Stimulated activated naive CD8-positive, alpha-beta T cell treated with anti-CD3 and anti-CD28 coated beads, Interleukin-15, Interleukin-2, amounts not matched to agents 100 ng/mL and 50 ng/mL, for 24 hours (primary cell): Measurements from ENCODE around the gene SPECC1L.

Experiments
- H3K27ac Mint-ChIP-seq: one replicate; pipeline ENCODE4 v1.8.0; 2021; ENCODE audit warnings: mild to moderate bottlenecking, mixed read lengths
- H3K27me3 Mint-ChIP-seq: one replicate; pipeline ENCODE4 v1.8.0; 2021; ENCODE audit warnings: mixed read lengths
- H3K36me3 Mint-ChIP-seq: one replicate; pipeline ENCODE4 v1.8.0; 2021; ENCODE audit warnings: low read depth, mixed read lengths
- H3K4me1 Mint-ChIP-seq: one replicate; pipeline ENCODE4 v1.8.0; 2021; ENCODE audit warnings: low read depth, mixed read lengths
- H3K4me3 Mint-ChIP-seq: one replicate; pipeline ENCODE4 v1.8.0; 2021; ENCODE audit warnings: mild to moderate bottlenecking, mixed read lengths
- H3K9me3 Mint-ChIP-seq: one replicate; pipeline ENCODE4 v1.8.0; 2021; ENCODE audit warnings: mixed read lengths

SPECC1L gene

GRCh38 chr22:24319451-24319850 lies 48.8 kb downstream of the SPECC1L start:
- Mint-ChIP-seq H3K27ac (no peak overlapping the region), H3K9me3 (no peaks in the 10 kb centered on the region), H3K4me1 (peaks cover 3% of the 10 kb centered on the region), H3K36me3 (peaks cover 51% of the 10 kb centered on the region), H3K4me3 (no peak overlapping the region), H3K27me3 (no peaks in the 10 kb centered on the region)

DNA sequence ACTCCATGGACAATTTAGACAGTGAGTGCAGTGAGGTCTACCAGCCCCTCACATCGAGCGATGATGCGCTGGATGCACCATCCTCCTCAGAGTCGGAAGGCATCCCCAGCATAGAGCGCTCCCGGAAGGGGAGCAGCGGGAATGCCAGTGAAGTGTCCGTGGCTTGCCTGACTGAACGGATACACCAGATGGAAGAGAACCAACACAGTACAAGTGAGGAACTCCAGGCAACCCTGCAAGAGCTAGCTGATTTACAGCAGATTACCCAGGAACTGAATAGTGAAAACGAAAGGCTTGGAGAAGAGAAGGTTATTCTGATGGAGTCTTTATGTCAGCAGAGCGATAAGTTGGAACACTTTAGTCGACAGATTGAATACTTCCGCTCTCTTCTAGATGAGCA lies 51.4 kb downstream of the SPECC1L start:
- H3K4me1 Mint-ChIP-seq = peaks cover 12% of the 10 kb centered on the region
- no peaks in the 10 kb centered on the region for H3K9me3 Mint-ChIP-seq
- H3K4me3 Mint-ChIP-seq = no peak overlapping the region
- H3K27me3 Mint-ChIP-seq = no peaks in the 10 kb centered on the region
- peaks cover 49% of the 10 kb centered on the region for H3K36me3 Mint-ChIP-seq
- H3K27ac Mint-ChIP-seq = no peak overlapping the region

DNA sequence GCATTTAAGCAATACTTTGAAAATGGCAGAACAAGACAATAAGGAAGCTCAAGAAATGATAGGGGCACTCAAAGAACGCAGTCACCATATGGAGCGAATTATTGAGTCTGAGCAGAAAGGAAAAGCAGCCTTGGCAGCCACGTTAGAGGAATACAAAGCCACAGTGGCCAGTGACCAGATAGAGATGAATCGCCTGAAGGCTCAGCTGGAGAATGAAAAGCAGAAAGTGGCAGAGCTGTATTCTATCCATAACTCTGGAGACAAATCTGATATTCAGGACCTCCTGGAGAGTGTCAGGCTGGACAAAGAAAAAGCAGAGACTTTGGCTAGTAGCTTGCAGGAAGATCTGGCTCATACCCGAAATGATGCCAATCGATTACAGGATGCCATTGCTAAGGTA lies 51.9 kb downstream of the SPECC1L start:
- Mint-ChIP-seq H3K27ac (no peak overlapping the region), H3K36me3 (peaks cover 55% of the 10 kb centered on the region), H3K27me3 (no peaks in the 10 kb centered on the region), H3K4me1 (peaks cover 12% of the 10 kb centered on the region), H3K9me3 (no peaks in the 10 kb centered on the region), H3K4me3 (no peak overlapping the region)

DNA sequence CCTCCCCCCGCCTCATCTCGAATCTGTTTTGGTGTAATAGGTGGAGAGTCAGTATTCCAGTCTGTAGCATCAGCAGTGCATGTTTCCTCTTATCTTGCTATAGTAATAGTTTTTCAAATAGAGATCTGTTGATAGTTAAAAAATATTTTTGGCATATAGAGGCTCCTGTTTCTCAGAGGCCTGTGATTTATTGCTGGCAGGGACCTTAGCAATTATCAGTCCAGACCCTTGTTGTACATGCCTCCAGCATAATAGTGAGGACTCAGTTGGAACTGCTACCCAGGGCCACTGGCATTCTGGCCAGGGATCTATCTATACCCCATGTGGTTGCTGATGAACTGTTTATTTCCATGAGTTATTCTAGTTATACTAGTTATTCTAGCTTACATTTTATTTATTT lies 52.6 kb downstream of the SPECC1L start:
- Mint-ChIP-seq H3K9me3 (no peaks in the 10 kb centered on the region), H3K27ac (no peak overlapping the region), H3K27me3 (no peaks in the 10 kb centered on the region), H3K36me3 (peaks cover 59% of the 10 kb centered on the region), H3K4me1 (peaks cover 12% of the 10 kb centered on the region), H3K4me3 (no peak overlapping the region)

DNA sequence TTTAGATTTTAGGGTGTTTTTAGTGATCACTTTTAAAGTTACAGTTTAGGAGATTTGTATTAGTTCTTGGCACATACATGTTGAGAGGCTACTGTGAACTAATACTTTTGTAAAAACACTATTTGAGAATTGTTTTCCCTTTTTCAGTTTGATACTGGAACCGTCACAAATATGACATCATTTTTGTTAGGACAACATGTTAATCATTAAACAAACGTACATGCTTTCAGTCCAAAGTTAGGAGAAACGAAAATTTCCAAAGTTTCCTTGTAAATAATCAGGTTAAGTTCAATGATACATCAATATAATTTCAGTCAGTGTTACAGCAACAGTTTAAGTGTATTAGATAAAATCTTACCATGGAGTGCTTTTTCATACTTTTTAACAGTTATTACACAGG lies 53.1 kb downstream of the SPECC1L start:
- Mint-ChIP-seq H3K36me3 (peaks cover 62% of the 10 kb centered on the region), H3K27ac (no peak overlapping the region), H3K4me3 (no peak overlapping the region), H3K9me3 (no peaks in the 10 kb centered on the region), H3K4me1 (peaks cover 14% of the 10 kb centered on the region), H3K27me3 (no peaks in the 10 kb centered on the region)

DNA sequence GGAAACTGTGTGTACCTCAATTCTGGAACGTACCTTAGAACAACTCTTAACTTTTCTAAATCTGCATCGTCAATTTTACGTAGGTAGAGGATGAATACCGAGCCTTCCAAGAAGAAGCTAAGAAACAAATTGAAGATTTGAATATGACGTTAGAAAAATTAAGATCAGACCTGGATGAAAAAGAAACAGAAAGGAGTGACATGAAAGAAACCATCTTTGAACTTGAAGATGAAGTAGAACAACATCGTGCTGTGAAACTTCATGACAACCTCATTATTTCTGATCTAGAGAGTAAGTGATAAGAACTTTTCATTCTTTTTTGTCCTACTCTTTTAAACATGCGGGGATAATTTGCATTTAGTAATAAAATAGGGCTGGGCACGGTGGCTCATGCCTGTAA lies 53.5 kb downstream of the SPECC1L start:
- H3K36me3 Mint-ChIP-seq = peaks cover 61% of the 10 kb centered on the region
- no peaks in the 10 kb centered on the region for H3K9me3 Mint-ChIP-seq
- H3K27ac Mint-ChIP-seq = no peak overlapping the region
- H3K4me3 Mint-ChIP-seq = no peak overlapping the region
- no peaks in the 10 kb centered on the region for H3K27me3 Mint-ChIP-seq
- H3K4me1 Mint-ChIP-seq = peaks cover 17% of the 10 kb centered on the region

DNA sequence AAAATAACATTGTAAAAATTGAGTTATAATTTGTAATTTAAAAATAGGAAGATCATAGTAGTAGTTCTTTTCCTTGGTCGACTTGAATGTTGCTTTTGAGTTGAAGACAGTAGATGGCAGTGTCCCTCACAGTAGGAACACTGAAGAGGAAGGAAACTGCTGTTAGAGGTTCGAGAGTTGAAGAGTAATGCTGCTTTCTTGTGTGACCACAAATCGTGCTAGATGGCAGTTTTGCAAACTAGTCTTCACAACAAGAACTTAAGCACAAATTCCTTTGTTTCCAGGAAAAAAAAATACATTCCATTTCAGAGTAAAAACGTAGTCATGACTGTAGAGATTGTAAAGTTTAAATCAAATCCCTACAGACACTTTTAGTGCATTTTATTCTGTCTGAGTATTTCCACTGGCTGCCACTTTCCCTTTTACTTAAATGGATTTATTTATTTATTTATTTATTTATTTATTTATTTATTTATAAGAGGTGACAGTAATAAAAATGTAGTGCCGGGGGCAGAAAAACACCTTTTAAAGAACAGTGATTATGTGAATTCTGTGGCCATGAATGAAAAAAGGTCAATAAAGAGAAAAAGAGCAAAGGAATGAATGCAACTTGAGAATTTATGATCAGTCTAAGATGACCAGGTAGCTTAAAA lies 54.6 kb downstream of the SPECC1L start:
- Mint-ChIP-seq H3K36me3 (peaks cover 63% of the 10 kb centered on the region), H3K4me3 (no peak overlapping the region), H3K27me3 (no peaks in the 10 kb centered on the region)

DNA sequence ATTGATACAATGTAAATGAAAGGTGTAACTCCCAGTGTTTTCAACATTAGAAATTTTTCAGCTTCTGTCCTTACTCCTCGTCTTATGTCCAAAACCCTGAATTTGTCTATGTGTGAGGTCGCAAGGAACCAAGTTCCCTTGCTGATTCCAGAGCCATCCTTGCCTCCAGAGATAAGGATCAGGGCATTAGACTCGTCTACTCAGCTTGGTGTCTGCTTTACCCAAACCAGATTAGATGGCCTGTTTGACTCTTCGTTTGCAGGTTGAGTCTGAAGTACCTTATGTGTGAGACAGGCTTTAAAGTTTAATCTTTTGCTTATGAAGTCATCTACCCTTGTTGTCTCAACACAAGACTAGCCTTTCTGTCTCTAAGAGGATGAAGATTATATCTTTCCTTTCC lies 55.6 kb downstream of the SPECC1L start:
- no peaks in the 10 kb centered on the region for H3K9me3 Mint-ChIP-seq
- no peaks in the 10 kb centered on the region for H3K27me3 Mint-ChIP-seq
- peaks cover 59% of the 10 kb centered on the region for H3K36me3 Mint-ChIP-seq
- H3K4me1 Mint-ChIP-seq = peaks cover 24% of the 10 kb centered on the region
- no peak overlapping the region for H3K27ac Mint-ChIP-seq
- H3K4me3 Mint-ChIP-seq = no peak overlapping the region

More for the DNA sequence above, 54.6 kb downstream of the SPECC1L start:
- Mint-ChIP-seq H3K9me3 (no peaks in the 10 kb centered on the region), H3K4me1 (peaks cover 24% of the 10 kb centered on the region), H3K27ac (no peak overlapping the region)

DNA sequence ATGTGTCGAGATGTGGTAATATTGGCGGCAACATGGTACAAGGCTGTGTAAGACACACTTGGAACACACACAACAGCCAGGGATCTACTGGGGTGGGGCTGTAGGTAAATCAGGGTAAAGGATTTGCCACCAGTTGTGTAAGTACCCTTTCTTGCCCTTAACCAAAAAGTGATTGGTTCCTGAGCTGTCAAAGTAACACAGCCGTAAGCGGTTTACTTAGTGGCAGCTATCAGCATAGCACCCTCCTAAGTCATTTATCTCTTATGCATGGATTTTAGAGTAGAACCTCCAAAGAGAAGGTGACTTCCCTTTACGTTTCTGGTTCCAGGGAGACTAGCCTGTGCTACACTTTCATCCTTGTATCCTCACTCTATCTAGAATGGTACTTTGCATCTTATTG lies 57.2 kb downstream of the SPECC1L start:
- Mint-ChIP-seq H3K36me3 (peaks cover 50% of the 10 kb centered on the region), H3K4me3 (no peak overlapping the region), H3K4me1 (peaks cover 24% of the 10 kb centered on the region), H3K27ac (no peak overlapping the region), H3K27me3 (no peaks in the 10 kb centered on the region), H3K9me3 (no peaks in the 10 kb centered on the region)

DNA sequence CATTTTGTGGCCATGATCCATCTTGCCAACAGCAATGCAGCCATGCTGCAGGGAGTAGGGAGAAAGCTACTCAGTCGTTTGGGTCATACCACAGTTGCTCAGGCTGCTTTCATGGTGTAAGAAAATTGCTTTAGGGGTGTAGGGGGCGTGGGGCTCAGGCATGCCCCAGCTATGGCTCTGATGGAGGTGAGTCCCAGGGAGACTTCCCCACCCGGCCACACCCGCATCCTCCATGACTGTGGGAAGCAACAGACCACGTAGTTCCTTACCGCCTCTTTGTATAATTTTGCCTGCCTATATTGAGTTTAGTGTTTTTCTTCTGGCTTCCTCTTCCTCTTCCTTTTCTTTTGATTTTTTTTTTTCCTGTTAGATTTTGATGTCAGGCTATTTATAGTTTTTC lies 58.8 kb downstream of the SPECC1L start:
- Mint-ChIP-seq H3K27ac (no peak overlapping the region), H3K27me3 (no peaks in the 10 kb centered on the region), H3K9me3 (no peaks in the 10 kb centered on the region), H3K4me1 (peaks cover 21% of the 10 kb centered on the region), H3K4me3 (no peak overlapping the region), H3K36me3 (peaks cover 49% of the 10 kb centered on the region)

GRCh38 chr22:24330636-24331035 lies 60.0 kb downstream of the SPECC1L start:
- Mint-ChIP-seq H3K27me3 (no peaks in the 10 kb centered on the region), H3K9me3 (no peaks in the 10 kb centered on the region), H3K27ac (no peak overlapping the region), H3K36me3 (peaks cover 52% of the 10 kb centered on the region), H3K4me3 (no peak overlapping the region), H3K4me1 (peaks cover 18% of the 10 kb centered on the region)

GRCh38 chr22:24331468-24332440 lies 61.1 kb downstream of the SPECC1L start:
- no peak overlapping the region for H3K27ac Mint-ChIP-seq
- H3K36me3 Mint-ChIP-seq = peaks cover 46% of the 10 kb centered on the region
- H3K4me3 Mint-ChIP-seq = no peak overlapping the region

DNA sequence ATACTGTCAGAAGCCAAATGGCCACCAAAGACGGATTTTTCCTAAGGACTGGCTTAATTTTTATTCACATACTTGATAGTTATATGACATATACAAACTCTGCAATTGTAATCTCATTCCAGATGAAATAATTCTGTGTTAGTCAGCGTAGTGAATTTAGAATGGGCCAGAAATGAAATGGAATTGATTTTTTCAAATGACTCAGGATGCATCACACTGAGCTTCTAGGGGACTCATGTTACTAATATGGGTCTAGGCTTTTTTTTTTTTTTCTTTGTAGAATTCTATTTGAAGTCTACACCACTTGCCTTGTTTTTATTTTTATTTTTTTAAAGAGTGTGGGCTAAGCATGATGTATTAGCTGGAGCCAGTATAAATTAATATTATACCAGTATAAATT lies 62.7 kb downstream of the SPECC1L start:
- Mint-ChIP-seq H3K27me3 (no peaks in the 10 kb centered on the region), H3K4me1 (peaks cover 16% of the 10 kb centered on the region), H3K36me3 (peaks cover 42% of the 10 kb centered on the region), H3K4me3 (no peak overlapping the region), H3K9me3 (no peaks in the 10 kb centered on the region), H3K27ac (no peak overlapping the region)

More at GRCh38 chr22:24331468-24332440, 61.1 kb downstream of the SPECC1L start:
- Mint-ChIP-seq H3K9me3 (no peaks in the 10 kb centered on the region), H3K27me3 (no peaks in the 10 kb centered on the region), H3K4me1 (peaks cover 16% of the 10 kb centered on the region)

DNA sequence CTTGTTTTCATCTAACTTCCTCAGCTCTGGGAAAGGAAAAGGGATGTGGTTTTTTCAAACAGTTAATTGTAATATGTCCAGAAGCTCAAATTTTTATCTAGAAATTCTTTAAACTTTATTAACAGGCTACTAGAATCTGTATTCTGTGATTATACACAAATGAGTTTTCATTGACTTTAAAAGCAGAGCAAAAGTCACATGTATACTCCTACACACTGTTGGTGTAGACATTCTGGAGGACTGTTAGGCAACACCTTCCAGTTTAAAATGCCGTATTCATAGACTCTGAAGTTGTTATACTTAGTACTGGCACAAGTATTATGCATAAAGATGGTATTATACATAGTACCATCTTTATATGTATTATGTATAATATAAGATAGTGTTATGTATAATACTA lies 64.9 kb downstream of the SPECC1L start:
- H3K4me1 Mint-ChIP-seq = peaks cover 5% of the 10 kb centered on the region
- no peak overlapping the region for H3K27ac Mint-ChIP-seq
- H3K4me3 Mint-ChIP-seq = no peak overlapping the region
- no peaks in the 10 kb centered on the region for H3K27me3 Mint-ChIP-seq
- no peaks in the 10 kb centered on the region for H3K9me3 Mint-ChIP-seq
- H3K36me3 Mint-ChIP-seq = peaks cover 45% of the 10 kb centered on the region

DNA sequence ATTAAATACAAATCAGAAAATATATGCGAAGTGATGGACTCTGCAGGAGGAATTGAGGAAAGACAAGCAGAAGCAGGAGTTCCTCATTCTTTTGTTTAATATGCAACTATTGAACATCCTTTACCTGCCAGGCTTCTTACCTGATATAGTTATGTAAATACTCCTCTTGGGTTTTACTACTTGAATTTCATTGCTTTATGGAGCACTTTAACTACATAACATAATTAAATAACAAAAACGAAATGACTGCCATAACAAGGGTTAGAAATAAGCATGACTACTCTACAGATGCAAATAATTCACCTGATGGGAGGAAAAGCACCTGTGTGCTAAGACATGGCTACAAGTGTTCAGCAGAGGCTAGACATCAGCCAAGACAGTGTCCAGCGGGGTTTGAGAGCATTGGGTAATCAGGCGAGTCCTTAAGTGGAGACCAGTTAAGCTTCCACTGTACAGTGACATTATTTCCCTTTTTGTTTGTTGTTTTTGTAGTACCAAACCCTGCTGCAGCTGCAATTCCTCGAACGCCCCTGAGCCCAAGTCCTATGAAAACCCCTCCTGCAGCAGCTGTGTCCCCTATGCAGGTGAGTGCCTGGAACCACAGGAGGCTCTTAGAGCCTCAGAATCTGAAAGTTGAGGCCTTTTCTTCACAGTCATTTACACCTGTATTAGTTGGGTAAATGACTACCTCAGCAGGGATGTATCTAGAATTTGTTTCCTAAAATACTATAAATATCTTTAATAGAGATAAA lies 67.4 kb downstream of the SPECC1L start:
- no peaks in the 10 kb centered on the region for H3K9me3 Mint-ChIP-seq
- H3K36me3 Mint-ChIP-seq = peaks cover 59% of the 10 kb centered on the region
- H3K27ac Mint-ChIP-seq = no peak overlapping the region
- no peaks in the 10 kb centered on the region for H3K27me3 Mint-ChIP-seq
- H3K4me1 Mint-ChIP-seq = peaks cover 5% of the 10 kb centered on the region
- no peak overlapping the region for H3K4me3 Mint-ChIP-seq
